Mesenchymal stem cell (in vitro differentiated cells and primary cell): ENCODE measurements around the gene STK26.

Experiments used
- DNase-seq: peaks from one replicate; pipeline ENCODE4 v3.0.0-alpha.2; 2013
- H2AFZ ChIP-seq: one replicate; pipeline ENCODE4 v1.6.1; 2013; ENCODE audit warnings: low read depth, mild to moderate bottlenecking, control low read depth, inconsistent platforms, low read length, moderate library complexity
- H2AK5ac ChIP-seq: 2 replicates; pipeline ENCODE4 v1.6.1; 2013; ENCODE audit warnings: low read length, moderate library complexity, mild to moderate bottlenecking, inconsistent platforms; ENCODE audit not compliant: severe bottlenecking
- H2BK120ac ChIP-seq: one replicate; pipeline ENCODE4 v1.6.1; 2013; ENCODE audit warnings: low read depth, mild to moderate bottlenecking, inconsistent platforms, low read length, moderate library complexity
- H2BK12ac ChIP-seq, 2 experiments: one replicate each; pipeline ENCODE4 v1.6.1; 2013; ENCODE audit warnings: inconsistent platforms in 2 of 2, low read length in 2 of 2, mild to moderate bottlenecking in 2 of 2, moderate library complexity in 2 of 2, control low read depth in 1 of 2
- H2BK15ac ChIP-seq: one replicate; pipeline ENCODE4 v1.6.1; 2013; ENCODE audit warnings: mild to moderate bottlenecking, low read depth, inconsistent platforms; ENCODE audit not compliant: poor library complexity, severe bottlenecking
- H2BK5ac ChIP-seq: 2 replicates; pipeline ENCODE4 v1.6.1; 2013; ENCODE audit warnings: low read depth, mild to moderate bottlenecking, low read length, control low read depth, inconsistent platforms; ENCODE audit not compliant: poor library complexity, severe bottlenecking
- H3K14ac ChIP-seq, 2 experiments: one replicate each; pipeline ENCODE4 v1.6.1; 2013; ENCODE audit warnings: inconsistent platforms in 2 of 2, low read length in 2 of 2, control low read depth in 1 of 2, mild to moderate bottlenecking in 1 of 2, moderate library complexity in 1 of 2
- H3K18ac ChIP-seq, 2 experiments: one replicate each; pipeline ENCODE4 v1.6.1; 2013; ENCODE audit warnings: inconsistent platforms in 2 of 2, low read length in 2 of 2, control low read depth in 1 of 2, low read depth in 1 of 2, mild to moderate bottlenecking in 1 of 2
- H3K23ac ChIP-seq, 2 experiments: one replicate each; pipeline ENCODE4 v1.6.1; 2013; ENCODE audit warnings: inconsistent platforms in 2 of 2, low read length in 2 of 2, mild to moderate bottlenecking in 2 of 2, moderate library complexity in 2 of 2, control low read depth in 1 of 2
- H3K27ac ChIP-seq: 2 replicates; pipeline ENCODE4 v1.5.1; 2013; ENCODE audit warnings: mild to moderate bottlenecking, moderate library complexity, low read length, control low read depth, inconsistent platforms; ENCODE audit not compliant: poor library complexity, severe bottlenecking
- H3K27me3 ChIP-seq, 2 experiments: 2 replicates each; pipeline versions ENCODE4 v1.6.1 to v1.7.0; 2013; ENCODE audit warnings: low read length in 2 of 2, mild to moderate bottlenecking in 2 of 2, moderate library complexity in 2 of 2, control low read depth in 1 of 2, inconsistent platforms in 1 of 2; ENCODE audit not compliant: control insufficient read depth in 1 of 2, insufficient read depth in 1 of 2
- H3K36me3 ChIP-seq, 2 experiments: 2 replicates each; pipeline versions ENCODE4 v1.6.1 to v1.7.0; 2013; ENCODE audit warnings: low read length in 2 of 2, control low read depth in 1 of 2, inconsistent platforms in 1 of 2, low read depth in 1 of 2, mild to moderate bottlenecking in 1 of 2; ENCODE audit not compliant: insufficient read depth in 2 of 2, control insufficient read depth in 1 of 2
- H3K4ac ChIP-seq, 2 experiments: one replicate each; pipeline ENCODE4 v1.6.1; 2013; ENCODE audit warnings: inconsistent platforms in 2 of 2, low read length in 2 of 2, mild to moderate bottlenecking in 2 of 2, moderate library complexity in 2 of 2, control low read depth in 1 of 2, low read depth in 1 of 2
- H3K4me1 ChIP-seq: 2 replicates; pipeline ENCODE4 v1.6.1; 2013; ENCODE audit warnings: low read depth, low read length, control low read depth; ENCODE audit not compliant: control insufficient read depth, insufficient read depth
- H3K4me2 ChIP-seq: 2 replicates; pipeline ENCODE4 v1.6.1; 2013; ENCODE audit warnings: low read length, mild to moderate bottlenecking, inconsistent platforms; ENCODE audit not compliant: poor library complexity, severe bottlenecking
- H3K4me3 ChIP-seq, 2 experiments: 2 replicates each; pipeline versions ENCODE4 v1.5.1 to v1.7.0; 2013; ENCODE audit warnings: low read length in 2 of 2, mild to moderate bottlenecking in 2 of 2, control low read depth in 1 of 2, low read depth in 1 of 2; ENCODE audit not compliant: insufficient read depth in 1 of 2
- H3K79me1 ChIP-seq: replicated peaks from 2 replicates; pipeline ENCODE4 v1.6.1; 2013; ENCODE audit warnings: mild to moderate bottlenecking, control low read depth, low read length, inconsistent platforms; ENCODE audit not compliant: poor library complexity, severe bottlenecking
- H3K9ac ChIP-seq: 2 replicates; pipeline ENCODE4 v1.7.0; 2013; ENCODE audit warnings: mild to moderate bottlenecking, low read length, moderate library complexity
- H3K9me3 ChIP-seq: 2 replicates; pipeline ENCODE4 v1.7.0; 2013; ENCODE audit warnings: mild to moderate bottlenecking, low read length; ENCODE audit not compliant: control insufficient read depth
- H4K8ac ChIP-seq: one replicate; pipeline ENCODE4 v1.6.1; 2013; ENCODE audit warnings: inconsistent platforms, mild to moderate bottlenecking, low read length, moderate library complexity
- H4K91ac ChIP-seq: one replicate; pipeline ENCODE4 v1.6.1; 2013; ENCODE audit warnings: mild to moderate bottlenecking, low read length, inconsistent platforms
- WGBS: methylation state at CpG from one replicate; pipeline ENCODE4 v1.1.7; 2013; ENCODE audit warnings: mixed read lengths; 5-methylcytosine and 5-hydroxymethylcytosine counted together

The STK26 gene

GRCh38 chrX:132118358-132118757 is 95.3 kb downstream of the STK26 start:
- Histone ChIP-seq H2BK120ac (no peak overlapping the region), H3K4me2 (no peak overlapping the region), H4K91ac (no peak overlapping the region), H3K9ac (no peak overlapping the region), H3K4me3 (no peak overlapping the region), H3K4me1 (peaks cover 3% of the 10 kb centered on the region), H2BK12ac (no peak overlapping the region), H3K36me3 (no peaks in the 10 kb centered on the region), H4K8ac (no peak overlapping the region), H3K27ac (no peak overlapping the region), H3K18ac (no peak overlapping the region), H3K27me3 (peaks cover 0 to 4% of the 10 kb centered on the region in 2 experiments), H2BK5ac (no peak overlapping the region), H3K23ac (no peak overlapping the region), H2BK15ac (no peak overlapping the region), H3K79me1 (no peaks in the 10 kb centered on the region), H2AK5ac (no peak overlapping the region), H3K9me3 (peaks cover 5% of the 10 kb centered on the region), H2AFZ (no peak overlapping the region), H3K4ac (no peak overlapping the region), H3K14ac (no peak overlapping the region)
- DNase-seq = no peak
- 100% methylated on average over 4 of the region's 4 CpGs for WGBS

GRCh38 chrX:132119283-132119682 is 96.2 kb downstream of the STK26 start:
- H2BK15ac ChIP-seq = no peak overlapping the region
- no peak overlapping the region for H2AK5ac ChIP-seq
- H3K4me1 ChIP-seq = peaks cover 3% of the 10 kb centered on the region
- DNase-seq = no peak
- no peak overlapping the region for H3K23ac ChIP-seq
- H3K36me3 ChIP-seq = no peaks in the 10 kb centered on the region
- no peak overlapping the region for H3K18ac ChIP-seq
- H3K4me3 ChIP-seq = no peak overlapping the region
- no peak overlapping the region for H4K91ac ChIP-seq
- no peaks in the 10 kb centered on the region for H3K79me1 ChIP-seq
- H3K9ac ChIP-seq = no peak overlapping the region
- H2BK12ac ChIP-seq = no peak overlapping the region
- no peak overlapping the region for H3K4ac ChIP-seq
- 17% methylated on average over 1 of the region's 3 CpGs for WGBS
- no peak overlapping the region for H2BK120ac ChIP-seq
- H3K27me3 ChIP-seq = no peaks in the 10 kb centered on the region
- H3K4me2 ChIP-seq = no peak overlapping the region
- H3K14ac ChIP-seq = no peak overlapping the region
- peaks cover 5% of the 10 kb centered on the region for H3K9me3 ChIP-seq
- no peak overlapping the region for H2BK5ac ChIP-seq
- H4K8ac ChIP-seq = no peak overlapping the region
- no peak overlapping the region for H2AFZ ChIP-seq
- H3K27ac ChIP-seq = no peak overlapping the region

- Histone ChIP-seq H4K91ac (no peak overlapping the region), H3K27ac (no peak overlapping the region), H3K4me2 (no peak overlapping the region), H2BK5ac (no peak overlapping the region), H3K79me1 (no peaks in the 10 kb centered on the region), H3K4me1 (peaks cover 3% of the 10 kb centered on the region), H2AK5ac (no peak overlapping the region), H3K4ac (no peak overlapping the region), H2BK15ac (no peak overlapping the region), H2BK12ac (no peak overlapping the region), H3K4me3 (no peak overlapping the region), H3K14ac (no peak overlapping the region), H3K27me3 (no peaks in the 10 kb centered on the region), H3K9ac (no peak overlapping the region), H2BK120ac (no peak overlapping the region), H4K8ac (no peak overlapping the region), H3K23ac (no peak overlapping the region), H3K9me3 (peaks cover 5% of the 10 kb centered on the region), H3K18ac (peak overlapping the region in 1 of 2 experiments; percentile 12), H2AFZ (no peak overlapping the region), H3K36me3 (no peaks in the 10 kb centered on the region)
- WGBS = 58% methylated on average over 7 of the region's 12 CpGs
- DNase-seq = no peak
Observed at GRCh38 chrX:132119821-132120515, 96.9 kb downstream of the STK26 start.

GRCh38 chrX:132120913-132121312 is 97.8 kb downstream of the STK26 start:
- H3K4me2 ChIP-seq = no peak overlapping the region
- H2BK120ac ChIP-seq = no peak overlapping the region
- H3K18ac ChIP-seq = no peak overlapping the region
- no peak overlapping the region for H3K23ac ChIP-seq
- no peak overlapping the region for H2BK15ac ChIP-seq
- H3K9ac ChIP-seq = no peak overlapping the region
- DNase-seq = no peak
- H2BK5ac ChIP-seq = no peak overlapping the region
- peaks cover 3% of the 10 kb centered on the region for H3K4me1 ChIP-seq
- no peak overlapping the region for H3K14ac ChIP-seq
- H2BK12ac ChIP-seq = no peak overlapping the region
- H2AK5ac ChIP-seq = no peak overlapping the region
- no peak overlapping the region for H4K91ac ChIP-seq
- H3K4me3 ChIP-seq = no peak overlapping the region
- no peak overlapping the region for H4K8ac ChIP-seq
- H3K79me1 ChIP-seq = no peaks in the 10 kb centered on the region
- H2AFZ ChIP-seq = no peak overlapping the region
- no peak overlapping the region for H3K4ac ChIP-seq
- H3K27me3 ChIP-seq = peaks cover 0 to 4% of the 10 kb centered on the region in 2 experiments
- no peak overlapping the region for H3K27ac ChIP-seq
- peaks cover 5% of the 10 kb centered on the region for H3K9me3 ChIP-seq
- H3K36me3 ChIP-seq = no peaks in the 10 kb centered on the region
- 81% methylated on average over 4 of the region's 4 CpGs for whole genome bisulfite sequencing
